ENCODE data around the gene FURIN.
"Not testable (repeated sequence)": the region's sequence is repeated elsewhere in the genome, so short reads cannot be mapped to it uniquely, and the experiment has no call there.

The FURIN gene

DNA sequence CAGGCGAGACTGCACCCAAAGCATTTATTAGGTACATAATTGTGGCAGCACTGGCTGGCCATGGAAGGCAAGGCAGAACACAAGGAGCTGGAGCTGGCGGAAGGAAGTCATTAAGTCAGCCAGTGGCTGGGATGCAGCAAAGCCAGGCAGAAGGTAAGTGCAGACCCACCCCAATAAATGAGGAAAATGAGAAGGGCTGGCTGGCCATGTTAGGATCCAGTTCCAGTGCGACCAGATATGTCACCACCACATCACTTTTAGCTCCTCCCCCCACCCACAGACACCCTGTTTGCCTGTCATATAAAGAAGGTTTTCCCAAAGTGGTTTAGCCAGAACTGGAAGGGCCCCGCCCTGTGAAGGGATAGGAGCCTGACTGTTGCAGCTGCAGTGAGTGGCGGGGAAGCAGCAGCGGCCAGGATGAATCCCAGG, at the start of gene FURIN:
TSS of gene FURIN (plus strand) at position 328 of the 429 bp plus-strand sequence. CDS start 7,153 bp downstream, outside the sequence.
- H3K4me3 ChIP-seq (ENCODE audit: insufficient read length, low read depth): no peak within 1 kb of the TSS
- peaks cover 27% of the 10 kb centered on the region for H3K4me1 ChIP-seq (ENCODE audit: insufficient read depth, insufficient read length)
- no peak for TF ChIP-seq ZNF274 (IDR thresholded peaks at IDR 0.05; ENCODE audit: low read depth, low read length)
- no peak for TF ChIP-seq SUZ12 (IDR thresholded peaks at IDR 0.05; ENCODE audit: extremely low read depth, insufficient read depth, insufficient read length)
- no peak for TF ChIP-seq YY1 (IDR thresholded peaks at IDR 0.05; ENCODE audit: insufficient read depth, insufficient read length)
- DNase-seq (ENCODE audit: low read depth, low spot score): no peak
- no peaks in the 10 kb centered on the region for H3K36me3 ChIP-seq (ENCODE audit: insufficient read depth, insufficient read length, low read length)
- no peaks in the 10 kb centered on the region for H3K27me3 ChIP-seq (ENCODE audit: insufficient read depth, insufficient read length)
- H3K9ac ChIP-seq (ENCODE audit: insufficient read length, low read depth): peak within 1 kb of the TSS; percentile 76
- no peaks in the 10 kb centered on the region for H3K9me3 ChIP-seq (ENCODE audit: insufficient read depth, low read length)

GRCh38 chr15:90819390-90819789, 49.0 kb upstream of the FURIN start:
- Histone ChIP-seq H3K36me3 (ENCODE audit: insufficient read depth, insufficient read length, low read length) (peaks cover 12% of the 10 kb centered on the region), H3K4me1 (ENCODE audit: insufficient read depth, insufficient read length) (peaks cover 30% of the 10 kb centered on the region), H3K9me3 (ENCODE audit: insufficient read depth, low read length) (no peaks in the 10 kb centered on the region), H3K27me3 (ENCODE audit: insufficient read depth, insufficient read length) (peaks cover 14% of the 10 kb centered on the region), H3K4me3 (ENCODE audit: insufficient read length, low read depth) (no peak overlapping the region), H3K9ac (ENCODE audit: insufficient read length, low read depth) (no peak overlapping the region)
- no peak for DNase-seq (ENCODE audit: low read depth, low spot score)
- TF ChIP-seq YY1 (IDR thresholded peaks at IDR 0.05; ENCODE audit: insufficient read depth, insufficient read length) (no peak), SUZ12 (IDR thresholded peaks at IDR 0.05; ENCODE audit: extremely low read depth, insufficient read depth, insufficient read length) (no peak), ZNF274 (IDR thresholded peaks at IDR 0.05; ENCODE audit: low read depth, low read length) (no peak)

DNA sequence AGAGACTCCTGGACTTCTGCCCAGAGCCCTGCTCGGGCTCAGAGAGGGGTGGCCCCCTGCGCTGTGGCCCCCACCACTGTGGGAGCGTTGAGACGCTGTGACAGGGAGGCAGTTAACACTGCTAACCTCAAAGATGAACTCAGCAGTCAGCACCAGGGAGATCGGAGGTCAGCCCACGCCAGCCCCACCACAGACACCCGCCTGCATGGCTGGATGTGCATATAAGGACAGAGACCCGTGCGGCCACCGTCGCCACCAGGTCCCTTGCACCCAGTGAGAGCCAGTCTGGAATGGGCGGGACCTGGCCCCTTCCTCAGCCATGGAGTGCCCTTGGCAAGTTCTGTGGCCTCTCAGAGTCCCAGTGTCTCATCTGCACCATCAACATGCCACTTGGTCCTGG, 48.5 kb upstream of the FURIN start:
- H3K9me3 ChIP-seq (ENCODE audit: insufficient read depth, low read length): no peaks in the 10 kb centered on the region
- H3K36me3 ChIP-seq (ENCODE audit: insufficient read depth, insufficient read length, low read length): peaks cover 9% of the 10 kb centered on the region
- no peak for DNase-seq (ENCODE audit: low read depth, low spot score)
- H3K4me3 ChIP-seq (ENCODE audit: insufficient read length, low read depth): no peak overlapping the region
- peaks cover 14% of the 10 kb centered on the region for H3K27me3 ChIP-seq (ENCODE audit: insufficient read depth, insufficient read length)
- H3K9ac ChIP-seq (ENCODE audit: insufficient read length, low read depth): no peak overlapping the region
- TF ChIP-seq ZNF274 (IDR thresholded peaks at IDR 0.05; ENCODE audit: low read depth, low read length) (no peak), SUZ12 (IDR thresholded peaks at IDR 0.05; ENCODE audit: extremely low read depth, insufficient read depth, insufficient read length) (no peak), YY1 (IDR thresholded peaks at IDR 0.05; ENCODE audit: insufficient read depth, insufficient read length) (no peak)
- peaks cover 28% of the 10 kb centered on the region for H3K4me1 ChIP-seq (ENCODE audit: insufficient read depth, insufficient read length)

DNA sequence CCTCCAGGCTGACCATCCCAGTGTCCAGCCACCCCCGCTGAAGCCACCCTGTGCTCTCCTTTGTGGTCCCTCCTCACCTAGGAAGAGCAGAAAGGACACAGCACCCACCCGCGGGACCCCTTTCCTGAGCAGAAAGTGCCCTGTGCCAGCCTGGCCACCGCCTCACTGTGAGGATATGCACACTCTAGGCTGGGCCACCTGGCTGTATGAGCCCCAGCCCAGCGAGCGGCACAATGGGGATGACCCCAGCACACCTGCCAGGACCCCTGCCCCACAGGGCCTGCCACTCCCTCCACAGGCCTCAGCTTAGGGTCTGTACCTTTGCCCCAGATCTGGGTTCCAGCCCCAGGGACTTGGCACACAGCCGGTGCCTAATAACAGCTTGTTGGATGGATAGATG, 47.9 kb upstream of the FURIN start:
- no peak overlapping the region for H3K4me3 ChIP-seq (ENCODE audit: insufficient read length, low read depth)
- H3K9me3 ChIP-seq (ENCODE audit: insufficient read depth, low read length): peaks cover 5% of the 10 kb centered on the region; the same call in 1 of the 2 replicates
- no peak for DNase-seq (ENCODE audit: low read depth, low spot score)
- H3K36me3 ChIP-seq (ENCODE audit: insufficient read depth, insufficient read length, low read length): peaks cover 4% of the 10 kb centered on the region
- no peak overlapping the region for H3K9ac ChIP-seq (ENCODE audit: insufficient read length, low read depth)
- peaks cover 14% of the 10 kb centered on the region for H3K27me3 ChIP-seq (ENCODE audit: insufficient read depth, insufficient read length)
- TF ChIP-seq SUZ12 (IDR thresholded peaks at IDR 0.05; ENCODE audit: extremely low read depth, insufficient read depth, insufficient read length) (no peak), ZNF274 (IDR thresholded peaks at IDR 0.05; ENCODE audit: low read depth, low read length) (no peak), YY1 (IDR thresholded peaks at IDR 0.05; ENCODE audit: insufficient read depth, insufficient read length) (no peak)
- H3K4me1 ChIP-seq (ENCODE audit: insufficient read depth, insufficient read length): peaks cover 28% of the 10 kb centered on the region

GRCh38 chr15:90822204-90822955, 46.0 kb upstream of the FURIN start:
- Histone ChIP-seq H3K4me3 (ENCODE audit: insufficient read length, low read depth) (no peak overlapping the region), H3K36me3 (ENCODE audit: insufficient read depth, insufficient read length, low read length) (no peaks in the 10 kb centered on the region), H3K9me3 (ENCODE audit: insufficient read depth, low read length) (peaks cover 11% of the 10 kb centered on the region; the same call in 1 of the 2 replicates), H3K27me3 (ENCODE audit: insufficient read depth, insufficient read length) (peaks cover 17% of the 10 kb centered on the region), H3K9ac (ENCODE audit: insufficient read length, low read depth) (no peak overlapping the region), H3K4me1 (ENCODE audit: insufficient read depth, insufficient read length) (peaks cover 17% of the 10 kb centered on the region)
- no peak for DNase-seq (ENCODE audit: low read depth, low spot score)
- TF ChIP-seq YY1 (IDR thresholded peaks at IDR 0.05; ENCODE audit: insufficient read depth, insufficient read length) (no peak), SUZ12 (IDR thresholded peaks at IDR 0.05; ENCODE audit: extremely low read depth, insufficient read depth, insufficient read length) (no peak), ZNF274 (IDR thresholded peaks at IDR 0.05; ENCODE audit: low read depth, low read length) (no peak)

DNA sequence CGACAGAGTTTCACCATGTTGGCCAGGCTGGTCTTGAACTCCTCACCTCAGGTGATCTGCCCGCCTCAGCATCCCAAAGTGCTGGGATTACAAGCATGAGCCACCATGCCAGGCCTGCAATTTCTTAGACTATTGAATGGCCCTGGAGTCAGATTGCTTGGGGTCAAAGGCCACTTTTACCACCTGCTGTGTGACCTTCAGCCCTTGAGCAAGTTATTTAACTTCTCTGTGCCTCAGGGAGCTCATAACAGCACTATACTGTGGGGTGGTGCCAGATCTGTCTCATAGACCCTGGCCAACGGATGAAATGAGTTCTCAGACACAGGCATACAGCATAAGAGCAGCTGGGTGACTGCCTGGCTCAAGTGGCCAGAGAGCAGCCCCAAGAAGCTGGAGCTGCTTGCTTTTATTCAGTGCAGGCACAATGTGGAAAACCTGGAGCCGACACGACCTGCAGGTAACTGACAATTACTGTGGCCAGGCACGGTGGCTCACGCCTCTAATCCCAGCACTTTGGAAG, 44.9 kb upstream of the FURIN start:
- Histone ChIP-seq H3K27me3 (ENCODE audit: insufficient read depth, insufficient read length) (peaks cover 17% of the 10 kb centered on the region), H3K4me3 (ENCODE audit: insufficient read length, low read depth) (no peak overlapping the region), H3K4me1 (ENCODE audit: insufficient read depth, insufficient read length) (peaks cover 8% of the 10 kb centered on the region), H3K9ac (ENCODE audit: insufficient read length, low read depth) (no peak overlapping the region), H3K36me3 (ENCODE audit: insufficient read depth, insufficient read length, low read length) (no peaks in the 10 kb centered on the region), H3K9me3 (ENCODE audit: insufficient read depth, low read length) (peaks cover 11% of the 10 kb centered on the region; the same call in 1 of the 2 replicates)
- no peak for DNase-seq (ENCODE audit: low read depth, low spot score)
- TF ChIP-seq ZNF274 (IDR thresholded peaks at IDR 0.05; ENCODE audit: low read depth, low read length) (no peak), YY1 (IDR thresholded peaks at IDR 0.05; ENCODE audit: insufficient read depth, insufficient read length) (no peak), SUZ12 (IDR thresholded peaks at IDR 0.05; ENCODE audit: extremely low read depth, insufficient read depth, insufficient read length) (no peak)

DNA sequence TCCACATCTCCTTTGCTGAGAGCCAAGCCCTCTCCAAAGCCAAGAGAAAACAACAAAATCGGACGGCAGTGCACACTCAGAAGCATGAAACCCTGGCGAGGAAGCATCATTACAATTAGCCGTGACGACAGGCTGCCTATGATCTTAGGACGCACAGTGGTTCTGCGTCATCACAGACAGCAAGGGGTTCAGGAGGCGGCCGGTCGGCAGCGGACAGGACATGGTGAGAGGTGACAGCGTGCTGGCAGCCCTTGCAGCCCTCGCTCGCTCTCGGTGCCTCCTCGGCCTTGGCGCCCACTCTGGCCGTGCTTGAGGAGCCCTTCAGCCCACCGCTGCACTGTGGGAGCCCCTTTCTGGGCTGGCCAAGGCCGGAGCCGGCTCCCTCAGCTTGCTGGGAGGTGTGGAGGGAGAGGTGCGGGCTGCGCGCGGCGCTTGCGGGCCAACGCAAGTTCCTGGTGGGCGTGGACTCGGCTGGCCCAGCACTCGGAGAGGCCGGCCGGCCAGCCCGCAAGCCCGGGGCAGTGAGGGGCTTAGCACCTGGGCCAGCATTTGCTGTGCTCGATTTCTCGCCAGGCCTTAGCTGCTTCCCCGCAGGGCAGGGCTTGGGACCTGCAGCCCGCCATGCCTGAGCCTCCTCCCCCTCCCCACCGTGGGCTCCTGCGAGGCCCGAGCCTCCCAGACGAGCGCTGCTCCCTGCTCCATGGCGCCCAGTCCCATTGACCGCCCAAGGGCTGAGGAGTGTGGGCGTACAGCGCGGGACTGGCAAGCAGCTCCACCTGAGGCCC, 43.1 kb upstream of the FURIN start:
- H3K36me3 ChIP-seq (ENCODE audit: insufficient read depth, insufficient read length, low read length); H3K4me3 ChIP-seq (ENCODE audit: insufficient read length, low read depth); H3K4me1 ChIP-seq (ENCODE audit: insufficient read depth, insufficient read length); DNase-seq (ENCODE audit: low read depth, low spot score); H3K9ac ChIP-seq (ENCODE audit: insufficient read length, low read depth): not testable (repeated sequence)
- Histone ChIP-seq H3K9me3 (ENCODE audit: insufficient read depth, low read length) (peaks cover 11% of the 10 kb centered on the region; the same call in 1 of the 2 replicates), H3K27me3 (ENCODE audit: insufficient read depth, insufficient read length) (peaks cover 13% of the 10 kb centered on the region)

DNA sequence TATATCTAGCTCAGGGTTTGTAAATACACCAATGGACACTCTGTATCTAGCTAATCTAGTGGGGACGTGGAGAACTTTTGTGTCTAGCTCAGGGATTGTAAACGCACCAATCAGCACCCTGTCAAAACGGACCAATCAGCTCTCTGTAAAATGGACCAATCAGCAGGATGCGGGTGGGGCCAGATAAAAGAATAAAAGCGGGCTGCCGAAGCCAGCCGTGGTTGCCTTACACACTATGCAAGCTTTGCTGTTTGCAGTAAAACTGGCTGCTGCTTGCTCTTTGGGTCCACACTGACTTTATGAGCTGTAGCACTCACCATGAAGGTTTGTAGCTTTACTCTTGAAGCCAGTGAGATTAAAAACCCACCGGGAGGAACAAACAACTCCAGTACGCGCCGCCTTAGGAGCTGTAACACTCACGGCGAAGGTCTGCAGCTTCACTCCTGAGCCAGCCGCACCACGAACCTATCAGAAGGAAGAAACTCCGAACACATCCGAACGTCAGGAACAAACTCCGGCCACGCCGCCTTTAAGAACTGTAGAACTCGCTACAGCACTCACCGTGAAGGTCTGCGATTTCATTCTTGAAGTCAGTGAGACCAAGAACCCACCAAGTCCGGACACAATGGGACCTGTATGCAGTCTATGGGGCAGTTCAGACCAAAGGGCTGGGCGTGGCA, 42.0 kb upstream of the FURIN start:
- H3K4me1 ChIP-seq (ENCODE audit: insufficient read depth, insufficient read length); H3K9ac ChIP-seq (ENCODE audit: insufficient read length, low read depth); H3K4me3 ChIP-seq (ENCODE audit: insufficient read length, low read depth); DNase-seq (ENCODE audit: low read depth, low spot score); H3K36me3 ChIP-seq (ENCODE audit: insufficient read depth, insufficient read length, low read length): not testable (repeated sequence)
- H3K27me3 ChIP-seq (ENCODE audit: insufficient read depth, insufficient read length): peaks cover 13% of the 10 kb centered on the region
- peaks cover 11% of the 10 kb centered on the region; the same call in 1 of the 2 replicates for H3K9me3 ChIP-seq (ENCODE audit: insufficient read depth, low read length)

Measured in NT2/D1 (cell line).